Activated T-helper 1 cell treated with anti-CD3 and anti-CD28 coated beads, Interleukin-12 subunit alpha, Interleukin-12 subunit beta, Interleukin-2, Interleukin-4 antibody, amounts not matched to agents 30 ng/mL and 10 ng/mL and 1 ng/mL, durations not matched to agents 14 hours and 24 hours and 36 hours (primary cell): ENCODE data around the gene MSI2. TPM values are rescaled to one million over a fixed set of nuclear protein-coding genes. Genes with fewer than 3 reads are reported as not detected.
A peak's percentile ranks its signal among the peaks of the same experiment; 100 is the strongest.

Source experiments
- DNase-seq: peaks from one replicate; pipeline ENCODE4 v3.0.0; 2021; ENCODE audit warnings: low spot score
- H3K27ac Mint-ChIP-seq: one replicate; pipeline ENCODE4 v1.8.0; 2021; ENCODE audit warnings: mild to moderate bottlenecking, mixed read lengths
- H3K27me3 Mint-ChIP-seq: one replicate; pipeline ENCODE4 v1.8.0; 2022; ENCODE audit warnings: mild to moderate bottlenecking, moderate library complexity, mixed read lengths; ENCODE audit not compliant: insufficient read depth
- H3K36me3 Mint-ChIP-seq: one replicate; pipeline ENCODE4 v1.8.0; 2021; ENCODE audit warnings: low read depth, mixed read lengths
- H3K4me1 Mint-ChIP-seq: one replicate; pipeline ENCODE4 v1.8.0; 2021; ENCODE audit warnings: low read depth, mixed read lengths
- H3K4me3 Mint-ChIP-seq: one replicate; pipeline ENCODE4 v1.8.0; 2021; ENCODE audit warnings: mild to moderate bottlenecking, moderate library complexity, mixed read lengths
- H3K9me3 Mint-ChIP-seq: one replicate; pipeline ENCODE4 v1.8.0; 2021; ENCODE audit warnings: mixed read lengths
- intact Hi-C: fragments of 100-400 bp; cut with micrococcal nuclease; formaldehyde crosslinking; loops from one replicate; pipeline ENCODE4 v1.15.1; 2024
- total RNA-seq: library from RNA; stranded (reverse); gene quantifications from 2 replicates; pipeline ENCODE4 v1.2.3, GENCODE V29; 2022

MSI2 gene
- total RNA-seq, 1 donor from 2014 or later: 278 TPM

DNA sequence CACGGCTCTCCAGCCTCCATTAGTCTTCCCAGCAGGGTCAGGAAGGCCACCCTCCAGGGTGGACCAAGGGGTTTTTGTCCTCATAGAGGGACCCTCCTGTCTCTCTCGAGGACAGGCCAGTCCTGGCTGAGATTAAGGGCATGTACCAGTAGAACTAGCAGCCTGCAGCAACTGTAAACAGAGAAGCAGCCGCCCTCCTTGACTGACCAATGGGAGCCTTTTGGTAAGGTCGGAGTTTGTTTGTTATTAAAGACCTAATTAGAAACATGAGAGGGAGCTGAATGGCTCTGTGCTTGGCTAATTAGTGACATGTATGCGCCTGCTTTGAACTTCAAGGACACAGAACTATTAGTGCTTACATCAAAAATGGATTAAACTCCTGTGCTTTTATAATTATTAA is 408.8 kb downstream of the MSI2 start:
- Mint-ChIP-seq H3K27ac (no peak overlapping the region), H3K36me3 (peaks cover 5% of the 10 kb centered on the region)

DNA sequence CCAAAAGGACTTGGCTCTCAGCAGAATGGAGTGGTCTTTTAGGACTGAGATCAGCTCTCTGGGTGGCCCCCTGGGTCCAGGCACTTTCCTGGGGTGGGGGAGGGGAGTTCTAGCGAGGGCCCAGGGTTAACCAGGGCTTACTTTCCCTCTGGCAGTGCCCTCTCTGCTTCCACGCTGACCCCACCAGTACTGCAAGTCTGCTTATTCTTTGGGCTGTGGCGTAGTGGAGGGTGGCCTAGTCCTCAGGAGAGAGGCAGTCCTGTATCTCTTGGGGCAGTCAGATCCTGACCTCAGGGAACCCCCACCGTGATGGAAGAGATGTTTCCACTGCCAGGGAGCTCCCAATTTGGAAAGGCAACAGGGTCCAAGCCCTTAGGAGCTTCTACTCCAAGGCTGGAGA is 409.4 kb downstream of the MSI2 start:
- peaks cover 5% of the 10 kb centered on the region for H3K4me1 Mint-ChIP-seq
- DNase-seq: no peak
- peaks cover 1% of the 10 kb centered on the region for H3K36me3 Mint-ChIP-seq
- intact Hi-C loops: no loop called here
- no peaks in the 10 kb centered on the region for H3K9me3 Mint-ChIP-seq
- H3K27ac Mint-ChIP-seq: no peak overlapping the region
- no peak overlapping the region for H3K4me3 Mint-ChIP-seq
- no peaks in the 10 kb centered on the region for H3K27me3 Mint-ChIP-seq

More for the DNA sequence above, 408.8 kb downstream of the MSI2 start:
- no peak for DNase-seq
- Mint-ChIP-seq H3K27me3 (no peaks in the 10 kb centered on the region), H3K4me1 (no peaks in the 10 kb centered on the region), H3K9me3 (no peaks in the 10 kb centered on the region), H3K4me3 (no peak overlapping the region)
- intact Hi-C loops: no loop called here

DNA sequence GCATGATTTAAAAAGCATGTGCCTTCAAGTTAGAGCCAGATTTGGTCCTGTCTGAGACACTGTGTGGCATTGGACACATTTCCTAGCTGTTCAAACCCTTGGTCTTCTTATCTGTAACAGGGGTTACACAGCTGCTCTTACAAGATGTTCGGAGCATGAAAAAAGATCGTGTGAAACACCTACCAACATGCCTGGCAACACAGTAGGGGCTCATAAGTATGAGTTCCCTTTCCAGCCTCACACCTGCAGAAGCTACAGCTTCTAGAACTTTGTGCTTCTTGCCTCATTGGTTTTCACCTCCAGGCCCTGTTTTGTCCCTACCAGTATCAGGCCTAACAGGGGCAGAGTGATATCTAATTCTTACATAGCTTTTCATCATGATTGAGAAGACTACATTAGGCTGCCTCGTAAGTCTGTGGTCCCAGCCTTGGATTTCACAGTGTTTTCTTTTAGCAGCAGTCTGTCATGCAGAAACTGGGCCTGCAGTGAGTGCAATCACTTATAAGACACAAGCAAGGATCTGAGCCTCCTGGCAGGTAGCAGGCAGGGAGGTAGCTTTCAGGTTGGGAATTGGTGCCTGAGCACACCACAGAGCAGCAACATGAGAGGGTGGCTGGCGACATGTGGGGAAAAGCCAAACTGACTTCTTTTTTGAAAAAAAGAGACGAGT is 410.0 kb downstream of the MSI2 start:
- Mint-ChIP-seq H3K4me3 (no peak overlapping the region), H3K27me3 (no peaks in the 10 kb centered on the region), H3K27ac (no peak overlapping the region), H3K36me3 (no peaks in the 10 kb centered on the region), H3K9me3 (no peaks in the 10 kb centered on the region), H3K4me1 (peaks cover 9% of the 10 kb centered on the region)
- DNase-seq: no peak
- intact Hi-C loops: no loop called here

DNA sequence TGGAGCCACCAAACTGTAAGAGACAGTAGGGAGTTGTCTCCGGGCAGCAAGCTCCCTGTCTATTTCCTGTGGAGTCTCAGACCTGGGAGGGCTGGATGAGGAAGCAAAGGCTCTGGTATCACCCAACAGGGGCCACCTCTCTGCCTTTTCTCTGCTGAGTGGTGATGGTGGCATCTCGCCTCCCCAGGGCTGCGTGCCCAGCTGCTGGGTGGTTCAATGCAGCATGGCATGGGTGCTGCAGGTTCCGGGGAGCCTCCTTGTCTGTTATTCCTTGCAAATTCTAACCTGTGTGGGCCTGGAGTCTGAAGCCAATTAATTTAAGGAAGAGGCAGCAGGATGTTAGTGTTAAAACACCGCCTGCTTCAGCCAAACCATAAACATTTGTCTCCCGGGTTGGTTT is 410.6 kb downstream of the MSI2 start:
- Mint-ChIP-seq H3K4me1 (peaks cover 15% of the 10 kb centered on the region), H3K9me3 (no peaks in the 10 kb centered on the region), H3K27ac (no peak overlapping the region), H3K4me3 (no peak overlapping the region), H3K36me3 (peaks cover under 1% of the 10 kb centered on the region), H3K27me3 (no peaks in the 10 kb centered on the region)
- DNase-seq: no peak
- intact Hi-C loops: no loop called here

DNA sequence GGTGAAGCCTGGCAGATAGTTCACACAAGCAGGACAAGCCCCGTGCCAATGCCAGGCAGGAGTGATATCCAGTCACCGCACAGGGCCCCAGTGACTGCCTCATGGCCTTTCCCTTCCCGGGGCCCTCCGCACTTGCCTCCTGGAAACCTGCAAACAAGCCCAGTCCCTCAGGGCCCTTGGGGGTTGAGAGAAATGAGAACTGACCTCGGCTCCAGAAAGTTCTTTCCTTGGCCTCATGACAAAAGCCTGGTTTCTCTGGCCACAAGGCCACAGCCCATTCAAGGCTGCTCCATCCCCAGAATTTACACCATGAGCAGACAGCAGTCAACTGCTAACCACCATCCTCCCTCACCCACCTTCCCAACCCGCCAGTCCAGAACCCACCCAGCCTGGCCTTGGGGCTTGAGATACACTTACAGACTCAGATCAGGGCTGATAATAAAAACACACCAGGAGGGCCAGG is 411.2 kb downstream of the MSI2 start:
- no peak for DNase-seq
- intact Hi-C loops: no loop called here
- H3K9me3 Mint-ChIP-seq: no peaks in the 10 kb centered on the region
- peaks cover 2% of the 10 kb centered on the region for H3K36me3 Mint-ChIP-seq
- H3K4me1 Mint-ChIP-seq: peaks cover 20% of the 10 kb centered on the region
- no peak overlapping the region for H3K27ac Mint-ChIP-seq
- H3K27me3 Mint-ChIP-seq: no peaks in the 10 kb centered on the region
- no peak overlapping the region for H3K4me3 Mint-ChIP-seq

DNA sequence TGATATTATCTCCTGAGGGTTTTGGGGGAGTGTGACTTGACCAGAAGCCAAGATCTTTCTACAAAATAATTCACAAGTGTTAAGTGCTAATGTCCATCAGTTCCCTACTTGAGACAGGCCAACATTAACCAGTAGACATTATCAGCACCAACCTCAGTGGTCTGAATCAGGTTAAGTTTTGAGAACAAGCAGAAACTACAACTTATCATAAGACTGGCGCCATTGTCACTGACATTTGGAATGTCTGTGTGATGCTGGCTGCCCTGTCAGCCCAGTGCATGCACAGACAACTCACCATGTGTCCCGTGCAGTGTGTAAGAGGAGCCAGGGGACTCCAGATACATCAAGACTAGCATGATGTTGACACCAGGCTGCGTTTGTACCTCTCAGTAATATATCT is 412.0 kb downstream of the MSI2 start:
- no peak overlapping the region for H3K4me3 Mint-ChIP-seq
- intact Hi-C loops: no loop called here
- no peaks in the 10 kb centered on the region for H3K9me3 Mint-ChIP-seq
- H3K27me3 Mint-ChIP-seq: no peaks in the 10 kb centered on the region
- H3K36me3 Mint-ChIP-seq: peaks cover 5% of the 10 kb centered on the region
- H3K4me1 Mint-ChIP-seq: peaks cover 27% of the 10 kb centered on the region
- DNase-seq: no peak
- no peak overlapping the region for H3K27ac Mint-ChIP-seq

DNA sequence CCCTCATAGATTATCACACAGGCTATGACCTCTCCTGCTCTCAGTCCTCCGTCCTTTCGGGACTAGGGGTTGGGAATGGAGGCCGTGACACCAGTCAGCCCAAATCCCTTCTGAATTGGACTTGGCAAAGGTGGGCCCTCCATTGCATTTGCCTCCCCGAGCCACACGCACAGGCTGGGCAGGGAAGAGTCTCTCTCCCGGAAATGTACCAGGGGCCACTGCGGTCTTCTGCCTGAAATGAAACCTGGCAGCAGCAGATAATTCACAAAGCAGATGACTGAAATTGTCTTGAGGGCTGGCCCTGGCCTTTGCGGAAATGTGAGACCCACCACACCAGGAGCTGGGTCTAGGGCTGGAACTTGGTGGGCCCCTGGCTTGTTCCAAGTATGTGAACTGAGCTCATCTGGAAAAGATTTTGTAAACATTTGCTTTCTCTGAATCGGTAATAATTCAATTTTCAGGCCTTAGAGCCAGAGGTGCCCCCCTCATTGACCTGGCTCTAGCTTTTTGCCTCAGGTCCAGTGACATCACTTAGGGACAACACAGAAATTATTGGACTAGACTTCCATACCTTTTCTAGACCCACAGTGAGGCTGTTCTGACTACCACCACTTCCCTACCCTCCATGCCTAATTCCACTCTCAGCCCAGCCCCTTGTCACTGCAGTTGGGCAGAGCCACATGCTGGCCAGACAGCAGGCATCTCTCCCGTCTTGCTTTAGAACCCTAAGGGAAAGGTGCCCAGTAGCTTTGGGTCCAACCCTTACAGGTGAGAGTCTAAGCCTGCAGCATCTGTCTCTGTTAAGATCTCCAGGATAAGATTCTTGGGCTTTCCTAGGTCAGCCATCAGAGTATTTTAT is 413.6 kb downstream of the MSI2 start:
- no peaks in the 10 kb centered on the region for H3K9me3 Mint-ChIP-seq
- intact Hi-C loops: loop anchor here (5.0 to 10.0 kb wide), 3 partner anchors 68 to 225 kb away; partner anchors contain the start of gene CCDC182
- peaks cover 5% of the 10 kb centered on the region for H3K36me3 Mint-ChIP-seq
- peaks cover 27% of the 10 kb centered on the region for H3K4me1 Mint-ChIP-seq
- H3K27ac Mint-ChIP-seq: peak overlapping the region; percentile 36
- DNase-seq: no peak
- H3K27me3 Mint-ChIP-seq: no peaks in the 10 kb centered on the region
- no peak overlapping the region for H3K4me3 Mint-ChIP-seq

DNA sequence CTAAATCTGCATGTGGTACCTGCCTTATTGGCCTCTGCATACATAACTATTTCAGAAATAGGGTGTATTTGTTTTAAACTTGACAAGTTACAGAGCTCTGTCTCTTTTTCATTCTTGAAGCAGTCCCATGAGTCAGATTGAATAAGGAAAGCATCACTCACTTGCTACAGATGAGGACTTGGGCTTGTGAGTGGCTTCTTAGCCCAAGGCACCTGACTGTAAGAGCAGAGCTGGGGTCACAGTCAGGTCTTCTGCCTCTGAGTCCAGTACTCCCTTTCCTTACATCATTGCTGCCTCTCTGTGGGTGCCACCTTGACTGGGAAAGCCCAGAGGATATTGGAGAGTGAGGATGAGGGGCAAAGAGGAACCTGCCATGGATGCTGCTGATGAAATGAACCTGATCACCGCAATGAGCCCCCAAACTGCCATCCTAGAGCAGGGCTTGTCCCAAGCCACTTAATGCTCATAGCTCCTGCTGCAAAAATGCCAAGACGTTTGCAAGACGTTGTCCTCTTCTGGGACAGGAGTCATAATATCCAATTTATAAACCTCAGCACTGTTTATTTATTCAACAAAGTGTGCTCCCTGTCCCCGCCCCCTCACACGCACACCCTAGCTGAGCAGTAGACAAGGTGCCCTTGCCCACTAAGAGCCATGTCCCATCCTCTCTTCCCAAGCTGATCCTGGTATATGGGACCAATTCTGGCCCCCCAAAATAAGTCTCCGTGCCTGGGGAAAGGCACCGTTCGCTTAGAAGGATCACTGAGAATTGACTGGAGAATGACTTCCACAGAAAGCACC is 414.6 kb downstream of the MSI2 start:
- H3K27ac Mint-ChIP-seq: peak overlapping the region; percentile 29
- no peaks in the 10 kb centered on the region for H3K27me3 Mint-ChIP-seq
- intact Hi-C loops: loop anchor here (5.0 to 10.0 kb wide), 3 partner anchors 69 to 226 kb away; partner anchors contain the start of gene CCDC182
- H3K36me3 Mint-ChIP-seq: peaks cover 5% of the 10 kb centered on the region
- no peak overlapping the region for H3K4me3 Mint-ChIP-seq
- no peaks in the 10 kb centered on the region for H3K9me3 Mint-ChIP-seq
- DNase-seq: no peak
- H3K4me1 Mint-ChIP-seq: peaks cover 27% of the 10 kb centered on the region

DNA sequence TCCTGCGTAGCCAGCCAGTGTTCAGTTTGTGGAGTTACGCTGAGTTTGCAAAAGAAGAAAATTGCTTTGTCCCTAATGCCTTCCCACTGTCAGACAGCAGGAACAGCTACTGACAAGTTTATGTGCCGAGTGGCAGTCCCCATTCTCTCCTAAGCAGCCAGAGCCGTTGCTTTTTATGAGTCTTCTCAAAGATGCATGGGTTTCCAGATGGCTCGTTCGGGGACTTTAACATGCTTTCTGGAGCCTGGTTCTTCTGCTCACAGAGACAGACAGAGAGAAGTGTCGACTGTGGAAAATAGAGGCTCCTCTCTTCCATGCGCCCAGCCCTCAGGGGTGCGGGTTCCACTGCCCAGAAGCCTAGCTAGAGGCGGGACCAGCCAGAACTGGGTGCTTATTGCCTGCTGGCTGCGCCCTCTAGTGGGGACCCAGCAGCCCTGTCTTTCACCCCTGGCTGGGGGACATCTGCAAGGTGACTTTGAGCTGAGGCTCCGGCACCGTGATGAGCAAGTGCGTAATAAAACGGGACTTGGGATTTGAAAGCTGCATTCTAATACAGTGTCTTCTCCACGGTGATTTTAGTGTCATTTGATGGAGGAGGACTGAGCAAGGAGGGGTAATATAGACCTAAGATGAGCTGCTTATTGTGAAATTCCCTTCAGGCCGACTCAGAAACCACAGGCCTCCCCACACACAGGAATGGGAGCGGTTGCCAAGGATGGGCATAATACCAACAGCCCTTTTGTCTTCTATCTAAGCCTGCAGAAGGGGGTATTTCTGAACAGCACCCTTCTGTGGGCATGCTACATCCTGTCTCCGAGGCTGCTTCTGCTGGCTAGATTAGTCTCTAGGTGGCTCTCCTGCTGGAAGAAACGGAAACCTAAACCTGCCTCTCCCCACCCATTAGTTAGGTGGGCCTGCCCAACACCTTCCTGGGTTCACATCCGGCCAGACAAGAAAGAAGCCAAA is 415.6 kb downstream of the MSI2 start:
- no peaks in the 10 kb centered on the region for H3K27me3 Mint-ChIP-seq
- intact Hi-C loops: loop anchor here (1.0 to 10.0 kb wide), 5 partner anchors 70 to 541 kb away; partner anchors contain the start of gene CCDC182
- no peak overlapping the region for H3K4me3 Mint-ChIP-seq
- peaks cover 27% of the 10 kb centered on the region for H3K4me1 Mint-ChIP-seq
- no peak overlapping the region for H3K27ac Mint-ChIP-seq
- DNase-seq: peak; percentile 55
- peaks cover 5% of the 10 kb centered on the region for H3K36me3 Mint-ChIP-seq
- no peaks in the 10 kb centered on the region for H3K9me3 Mint-ChIP-seq

DNA sequence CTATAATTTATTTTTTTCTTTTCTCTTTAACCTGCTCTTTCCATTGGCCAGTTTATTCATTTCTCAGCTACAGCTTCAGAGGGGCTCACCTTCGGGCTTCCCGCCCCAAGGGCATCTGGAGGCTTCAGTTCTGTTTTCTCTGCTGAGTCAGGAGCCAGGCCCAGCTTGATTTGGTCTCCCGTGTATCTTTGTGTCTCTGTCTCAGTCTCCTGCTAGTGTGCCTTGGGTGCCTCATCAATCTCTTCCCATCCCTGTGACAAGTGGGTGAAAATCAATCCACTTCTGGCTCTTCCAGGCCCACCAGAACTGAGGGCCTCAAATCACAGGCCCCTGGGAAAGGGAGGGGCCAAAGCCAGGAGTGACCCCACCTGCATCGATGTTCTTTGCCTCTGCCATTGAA is 416.6 kb downstream of the MSI2 start:
- H3K36me3 Mint-ChIP-seq: peaks cover 5% of the 10 kb centered on the region
- H3K27me3 Mint-ChIP-seq: no peaks in the 10 kb centered on the region
- no peak overlapping the region for H3K27ac Mint-ChIP-seq
- no peak for DNase-seq
- no peaks in the 10 kb centered on the region for H3K9me3 Mint-ChIP-seq
- H3K4me1 Mint-ChIP-seq: peaks cover 27% of the 10 kb centered on the region
- intact Hi-C loops: loop anchor here (1.0 to 10.0 kb wide), 5 partner anchors 71 to 542 kb away; partner anchors contain the start of gene CCDC182
- no peak overlapping the region for H3K4me3 Mint-ChIP-seq

DNA sequence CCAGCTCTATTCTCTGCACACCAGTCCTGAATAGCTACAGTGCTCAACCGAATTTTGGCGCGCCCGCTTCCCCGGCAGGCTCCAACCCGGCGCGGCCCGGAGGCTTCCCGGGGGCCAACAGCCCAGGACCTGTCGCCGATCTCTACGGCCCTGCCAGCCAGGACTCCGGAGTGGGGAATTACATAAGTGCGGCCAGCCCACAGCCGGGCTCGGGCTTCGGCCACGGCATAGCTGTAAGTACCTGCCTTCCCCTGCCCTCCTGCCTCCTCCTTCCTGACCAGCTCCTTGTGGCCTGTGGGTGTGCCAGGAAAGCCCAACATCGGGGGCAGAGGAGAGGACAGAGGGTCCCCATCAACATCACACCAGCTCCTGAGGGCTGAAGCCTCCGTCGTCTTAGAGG is 418.6 kb downstream of the MSI2 start:
- no peaks in the 10 kb centered on the region for H3K9me3 Mint-ChIP-seq
- no peak overlapping the region for H3K27ac Mint-ChIP-seq
- H3K4me3 Mint-ChIP-seq: no peak overlapping the region
- DNase-seq: no peak
- no peaks in the 10 kb centered on the region for H3K27me3 Mint-ChIP-seq
- intact Hi-C loops: loop anchor here (5.0 to 10.0 kb wide), 3 partner anchors 72 to 230 kb away; partner anchors contain the start of gene CCDC182
- H3K36me3 Mint-ChIP-seq: peaks cover 5% of the 10 kb centered on the region
- peaks cover 35% of the 10 kb centered on the region for H3K4me1 Mint-ChIP-seq
